ENCODE results near the gene C16orf89. TPM values are rescaled to one million over a fixed set of nuclear protein-coding genes. Genes with fewer than 3 reads are reported as not detected.
A peak's percentile ranks its signal among the peaks of the same experiment; 100 is the strongest.

C16orf89 gene
- total and polyA plus RNA-seq, 2 donors (not counting 1 experiment from before 2014, with no cell fraction given): not detected

- POLR2A ChIA-PET: interaction anchor here (0.6 to 1.5 kb wide), 3 partner anchors 38 to 299 kb away, joined by 3 to 4 read pairs (median 3); partner anchors contain the start of gene DNAAF8
- intact Hi-C loops (cut with micrococcal nuclease): no loop called here
Measured at GRCh38 chr16:5034167-5034523, 31.6 kb downstream of the C16orf89 start.

More at GRCh38 chr16:5034167-5034523, 31.6 kb downstream of the C16orf89 start:
- 23% methylated on average over 2 of the region's 2 CpGs for WGBS (ENCODE audit: insufficient coverage)
- Mint-ChIP-seq H3K4me3 (peak overlapping the region; percentile 93), H3K4me1 (peaks cover 20% of the 10 kb centered on the region), H3K27ac (peak overlapping the region; percentile 95), H3K9me3 (ENCODE audit: insufficient read depth) (no peaks in the 10 kb centered on the region), H3K27me3 (no peaks in the 10 kb centered on the region)
- peak overlapping the region; percentile 73 to 79 for H3K27ac ChIP-seq (ENCODE audit: low read length in 2 of 2)
- H3K27me3 ChIP-seq (replicated peaks in 1 of 4; ENCODE audit: control extremely low read depth in 1 of 4, control insufficient read depth in 3 of 4, insufficient read depth in 4 of 4, low read length in 3 of 4): no peaks in the 10 kb centered on the region
- peaks cover 16% of the 10 kb centered on the region for H3K79me2 ChIP-seq (ENCODE audit: control insufficient read depth, insufficient read depth, low read length)
- peaks cover 0 to 11% of the 10 kb centered on the region in 2 experiments for H3K36me3 ChIP-seq (replicated peaks in 1 of 2; ENCODE audit: control extremely low read depth in 1 of 2, control insufficient read depth in 1 of 2, extremely low read depth in 1 of 2, insufficient read depth in 2 of 2, low read length in 1 of 2)
- H3K9me3 ChIP-seq (ENCODE audit: control extremely low read depth in 1 of 3, control insufficient read depth in 2 of 3, insufficient read depth in 1 of 3, low read length in 2 of 3): no peaks in the 10 kb centered on the region
- H3K4me2 ChIP-seq (replicated peaks; ENCODE audit: low read depth, low read length, poor library complexity, severe bottlenecking): peak overlapping the region; percentile 93
- no peak for TF ChIP-seq EZH2 (IDR thresholded peaks at IDR 0.05; ENCODE audit: borderline replicate concordance, insufficient read depth, low read depth, low read length, poor library complexity, severe bottlenecking)
- no peak for TF ChIP-seq CTCF (IDR thresholded peaks at IDR 0.05)
- H4K20me1 ChIP-seq (ENCODE audit: control insufficient read depth, insufficient read depth, low read length, poor library complexity, severe bottlenecking): no peaks in the 10 kb centered on the region
- no peak for DNase-seq
- peaks cover 14 to 17% of the 10 kb centered on the region in 2 donors for H3K4me1 ChIP-seq (ENCODE audit: control insufficient read depth in 2 of 2, insufficient read depth in 2 of 2, low read length in 2 of 2)
- ATAC-seq (ENCODE audit: low read depth): no peak
- peak overlapping the region; percentile 66 to 82 (median 75) for H3K4me3 ChIP-seq (ENCODE audit: control extremely low read depth in 1 of 5, extremely low read depth in 1 of 5, insufficient read depth in 1 of 5, low read depth in 2 of 5, low read length in 4 of 5)
- H2AFZ ChIP-seq (ENCODE audit: insufficient read depth, low read depth, low read length, poor library complexity, severe bottlenecking): peak overlapping the region; percentile 93
- CTCF ChIA-PET: interaction anchor here (0.6 to 1.5 kb wide), 3 partner anchors 8 to 11 kb away, joined by 3 to 4 read pairs (median 4); no protein-coding TSS in a partner anchor
- peak overlapping the region; percentile 73 for H3K9ac ChIP-seq (ENCODE audit: low read length)

Measured in B cell (primary cell).